K562 treated with DMSO at 1 percent for 12 hours (cell line): ENCODE data around the gene DIS3L2. TPM values are rescaled to one million over a fixed set of nuclear protein-coding genes. Genes with fewer than 3 reads are reported as not detected.

Source experiments
- total RNA-seq: library from RNA; unstranded; fragments of 300-600 nt; gene quantifications from 2 replicates; pipeline ENCODE4 v1.2.3, GENCODE V29; 2022; ENCODE audit not compliant: insufficient read depth

DIS3L2 gene
- 6.6 and 17.5 TPM in 2 replicates for total RNA-seq

GRCh38 chr2:231961349-231962166 is at the start of gene DIS3L2:
Gene DIS3L2, plus strand, starts transcription at chr2:231961713. Its CDS starts 53,215 bp downstream, at chr2:232014928.

DNA sequence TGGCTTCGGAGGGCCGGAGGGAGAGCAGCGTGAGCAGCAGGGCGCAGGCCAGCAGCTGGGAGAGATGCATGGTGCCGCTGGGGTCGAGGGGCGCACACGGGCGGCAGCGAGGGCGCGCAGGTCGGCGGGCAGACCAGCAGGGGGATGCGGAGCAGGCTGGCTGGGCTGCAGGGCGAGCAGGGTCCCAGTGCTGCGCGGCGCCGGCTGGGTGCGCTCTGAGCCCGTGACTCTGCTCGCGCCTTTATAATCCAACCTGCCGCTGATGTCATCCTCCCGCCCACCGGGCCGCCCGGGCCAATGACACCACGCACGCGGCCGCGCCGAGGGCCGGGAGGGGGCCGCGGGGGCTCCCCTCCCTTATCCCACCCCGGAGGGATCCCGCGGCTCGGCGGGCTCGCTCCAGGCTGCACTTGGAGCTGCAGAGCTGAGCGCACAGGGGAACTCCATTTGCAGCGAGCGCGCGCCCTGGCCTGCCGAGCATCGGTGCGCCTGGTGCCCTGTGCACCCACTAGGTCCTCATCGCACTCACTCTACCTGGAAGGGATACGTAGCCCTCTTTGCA is 35.3 kb upstream of the DIS3L2 start, which contains the start of gene NPPC:
TSS of gene NPPC (minus strand) at position 217 of the 562 bp plus-strand sequence. CDS start at position 70, 147 bp downstream.

GRCh38 chr2:232378735-232379151 is 417.2 kb downstream of the DIS3L2 start, which contains the start of gene ALPP:
Gene ALPP, plus strand, starts transcription at chr2:232378751. Its CDS starts 52 bp downstream, at chr2:232378803.

Other genes with a start within 250 kb of the DIS3L2 start
- gene PDE6D, start 180.4 kb upstream of the DIS3L2 start, total RNA-seq, result 7.5 and 13.2 TPM in 2 replicates
- 23.1 and 147 TPM in 2 replicates for gene COPS7B, start 175.3 kb upstream of the DIS3L2 start, total RNA-seq
- gene NPPC, start 35.3 kb upstream of the DIS3L2 start, total RNA-seq, result not detected in 2 replicates